Stimulated activated CD4-positive, alpha-beta T cell treated with anti-CD3 and anti-CD28 coated beads, Interleukin-15, amount 100 ng/mL, for 1 hour (primary cell): ENCODE measurements around the gene ITGA7.

Experiments used
- DNase-seq, 2 donors: peaks; one replicate each; pipeline ENCODE4 v3.0.0-alpha.2; 2020; ENCODE audit warnings: low read depth in 1 of 2, low spot score in 1 of 2

ITGA7 gene

DNA sequence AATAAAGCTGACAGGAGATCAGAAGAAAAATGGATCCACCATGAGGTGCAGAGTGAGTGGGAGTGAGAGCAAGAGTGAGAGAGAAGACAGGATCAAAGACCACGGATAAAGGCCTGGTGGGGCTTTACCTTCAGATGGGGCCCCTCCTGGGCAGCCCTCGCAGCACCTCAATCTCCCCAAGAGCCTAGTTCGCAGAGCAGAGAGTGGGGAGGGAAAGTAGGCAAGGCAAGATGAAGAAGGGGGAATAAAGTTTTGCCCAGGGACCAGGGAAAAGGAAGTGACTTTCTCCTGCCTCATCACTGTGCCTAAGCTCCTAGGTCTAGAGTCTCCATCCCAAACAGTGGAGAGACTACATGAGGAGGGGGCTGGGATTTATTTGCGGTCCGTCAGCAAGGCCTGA lies 60.7 kb downstream of the ITGA7 start:
- no peak for DNase-seq

DNA sequence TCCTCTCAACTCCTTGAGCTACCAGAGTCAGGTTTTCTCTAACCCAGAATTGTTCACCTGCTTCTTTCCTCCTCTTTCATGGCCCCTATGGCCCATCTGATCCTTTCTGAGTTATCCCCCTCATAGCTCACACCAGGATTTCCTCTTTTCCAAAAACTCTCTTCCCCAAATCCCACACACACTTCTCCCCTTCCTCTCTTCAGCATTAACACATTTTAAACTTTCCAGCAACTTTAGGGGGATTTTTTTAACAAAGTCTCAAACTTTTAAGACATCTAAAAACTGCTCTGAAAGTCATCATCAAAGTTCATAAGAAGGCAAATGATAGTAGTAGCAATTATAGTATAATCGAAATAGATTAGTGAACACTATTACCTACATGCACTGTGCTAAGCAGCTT lies 63.1 kb downstream of the ITGA7 start:
- no peak for DNase-seq

DNA sequence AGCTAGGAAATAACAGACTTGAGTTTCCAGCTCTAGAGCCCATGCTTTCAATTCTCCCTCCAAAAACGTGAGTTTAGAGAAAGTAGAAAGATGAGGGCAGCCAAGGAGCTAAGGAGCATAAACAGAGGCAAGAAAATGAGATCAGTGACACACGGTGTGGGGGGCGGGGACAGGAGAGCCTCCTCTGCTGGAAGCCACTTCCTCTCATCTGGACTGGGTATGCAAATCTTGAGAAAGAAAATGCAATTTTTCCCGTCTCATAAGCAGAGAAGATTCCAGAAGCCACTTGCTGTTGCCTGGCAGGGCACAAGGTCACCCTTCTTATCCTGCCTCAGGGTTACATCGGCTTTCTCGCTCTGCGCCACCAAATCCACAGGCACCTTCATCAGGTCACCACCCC lies 65.0 kb downstream of the ITGA7 start:
- DNase-seq: no peak

GRCh38 chr12:55642267-55642666 lies 65.4 kb downstream of the ITGA7 start:
- no peak for DNase-seq

GRCh38 chr12:55641595-55641994 lies 66.1 kb downstream of the ITGA7 start:
- DNase-seq: no peak

- DNase-seq: no peak
Measured at GRCh38 chr12:55637467-55637866, 70.2 kb downstream of the ITGA7 start.

DNA sequence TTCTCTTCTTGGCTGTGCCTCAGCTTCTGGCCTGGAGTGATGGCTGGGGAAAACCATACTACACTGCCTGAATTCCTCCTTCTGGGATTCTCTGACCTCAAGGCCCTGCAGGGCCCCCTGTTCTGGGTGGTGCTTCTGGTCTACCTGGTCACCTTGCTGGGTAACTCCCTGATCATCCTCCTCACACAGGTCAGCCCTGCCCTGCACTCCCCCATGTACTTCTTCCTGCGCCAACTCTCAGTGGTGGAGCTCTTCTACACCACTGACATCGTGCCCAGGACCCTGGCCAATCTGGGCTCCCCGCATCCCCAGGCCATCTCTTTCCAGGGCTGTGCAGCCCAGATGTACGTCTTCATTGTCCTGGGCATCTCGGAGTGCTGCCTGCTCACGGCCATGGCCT lies 70.9 kb downstream of the ITGA7 start, which contains the start of gene OR10P1:
Gene OR10P1 (plus strand): TSS at position 40 of the 400 bp plus-strand sequence. CDS start 0 bp downstream, at position 40.
- DNase-seq: no peak

DNA sequence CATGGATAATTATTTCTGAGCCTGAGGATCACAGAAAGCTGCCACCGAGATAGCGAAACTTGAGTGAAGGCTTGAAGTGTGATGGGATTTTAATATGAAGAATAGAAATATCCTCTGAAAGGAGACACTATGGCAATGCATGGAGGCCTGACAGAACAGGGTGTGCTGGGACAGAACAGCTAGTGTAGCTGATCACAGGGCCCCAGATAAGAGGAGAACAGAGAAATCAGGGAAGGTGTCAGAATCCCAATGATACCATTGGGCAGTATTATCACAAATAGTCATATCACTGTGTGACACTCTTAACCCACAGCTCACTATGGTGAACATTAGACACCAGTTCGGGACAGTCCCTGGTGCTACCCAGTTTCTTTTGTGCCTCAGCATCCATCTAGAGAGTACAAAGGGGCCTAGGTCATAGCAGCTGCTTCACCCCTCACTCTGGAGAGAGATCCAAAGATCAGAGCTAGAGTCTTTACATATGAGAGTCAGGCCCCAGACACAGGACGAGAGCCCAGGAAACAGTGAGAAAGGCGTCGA lies 71.5 kb downstream of the ITGA7 start:
- DNase-seq: no peak
